HepG2 (cell line): ENCODE results near the gene ZNF726. TPM values are rescaled to one million over a fixed set of nuclear protein-coding genes. Genes with fewer than 3 reads are reported as not detected.

Source experiments
- ATAC-seq: fragments of 200-7000 bp; cut with Tn5 transposase; 3 replicates; pipeline ENCODE4 v1.9.1; 2020; ENCODE audit warnings: mild to moderate bottlenecking, moderate library complexity
- BruUV-seq: library from RNA; stranded (reverse); fragments of 400-500 nt; replicated peaks from 2 replicates; lab custom pipeline; 2021; lab: Mats Ljungman, UMichigan
- CTCF ChIA-PET: fragments of 300-600 bp; formaldehyde crosslinking; extraction: SDS; loops from one replicate; lab custom pipeline; 2021; ENCODE audit warnings: low total read pairs, inconsistent platforms, low intra/inter-chr PET ratio; lab: Yijun Ruan, JAX
- POLR2A ChIA-PET: fragments of 350-600 bp; sonication (Branson Sonifier 250); formaldehyde crosslinking; loops from one replicate; lab custom pipeline; 2020; ENCODE audit warnings: antibody characterized with exemption, inconsistent platforms; lab: Yijun Ruan, JAX
- DNase-seq: peaks from one replicate; pipeline ENCODE4 v3.0.0-alpha.2; 2015; ENCODE audit warnings: low spot score
- FAIRE-seq: peaks from 3 replicates; lab custom pipeline; 2011; peaks lifted over from hg19 to GRCh38; lab: Jason Lieb, UNC
- H2AFZ ChIP-seq: one replicate; pipeline ENCODE4 v1.6.1; 2011; ENCODE audit warnings: low read length, inconsistent platforms
- H3K27ac ChIP-seq: fragments of 300-600 bp; 3 replicates; pipeline ENCODE4 v1.8.0; 2011; ENCODE audit warnings: mixed run types, mild to moderate bottlenecking, mixed read lengths, low read length, inconsistent platforms; ENCODE audit not compliant: insufficient read depth; ENCODE audit errors: extremely low read length
- H3K27me3 ChIP-seq, 2 experiments: fragments of 200-600 bp in 1 of 2; 2 replicates in 1 of 2; 3 replicates in 1 of 2; pipeline versions ENCODE4 v1.6.0 to v1.8.0; 2011; ENCODE audit warnings: low read length in 2 of 2, mild to moderate bottlenecking in 2 of 2, moderate library complexity in 2 of 2, inconsistent platforms in 1 of 2; ENCODE audit not compliant: insufficient read depth in 2 of 2, control insufficient read depth in 1 of 2
- H3K36me3 ChIP-seq, 2 experiments: fragments of 200-600 bp in 1 of 2; replicated peaks in 1 of 2; 2 replicates in 1 of 2; 3 replicates in 1 of 2; pipeline versions ENCODE4 v1.5.1 to v1.8.0; 2011; ENCODE audit warnings: low read length in 2 of 2, inconsistent platforms in 1 of 2; ENCODE audit not compliant: insufficient read depth in 2 of 2, control insufficient read depth in 1 of 2
- H3K4me1 ChIP-seq: 2 replicates; pipeline ENCODE4 v1.5.1; 2012; ENCODE audit warnings: low read length, inconsistent platforms; ENCODE audit not compliant: insufficient read depth
- H3K4me2 ChIP-seq: 2 replicates; pipeline ENCODE4 v1.6.0; 2011; ENCODE audit warnings: low read depth, low read length, inconsistent platforms
- H3K4me3 ChIP-seq, 3 experiments: fragments of 200-600 bp in 1 of 3; sonication (generic), shearing (Covaris generic) in 1 of 3; replicated peaks in 1 of 3; 2 replicates each; pipeline ENCODE4 v1.5.1; 2011 to 2016; ENCODE audit warnings: low read length in 3 of 3, inconsistent platforms in 2 of 3, low read depth in 2 of 3, mild to moderate bottlenecking in 2 of 3, control low read depth in 1 of 3, mixed read lengths in 1 of 3; ENCODE audit not compliant: insufficient read depth in 1 of 3
- H3K79me2 ChIP-seq: one replicate; pipeline ENCODE4 v1.6.1; 2011; ENCODE audit warnings: low read length, inconsistent platforms; ENCODE audit not compliant: insufficient read depth
- H3K9ac ChIP-seq: 2 replicates; pipeline ENCODE4 v1.6.0; 2011; ENCODE audit warnings: mild to moderate bottlenecking, low read depth, low read length, inconsistent platforms; ENCODE audit not compliant: insufficient read depth
- H3K9me3 ChIP-seq: 2 replicates; pipeline ENCODE4 v1.5.1; 2012; ENCODE audit warnings: mild to moderate bottlenecking, low read length
- H4K20me1 ChIP-seq: 2 replicates; pipeline ENCODE4 v1.6.0; 2011; ENCODE audit warnings: inconsistent platforms, mild to moderate bottlenecking, low read length, moderate library complexity; ENCODE audit not compliant: insufficient read depth
- ATAD3A ChIP-seq: sonication (generic); formaldehyde crosslinking; IDR thresholded peaks from 2 replicates; pipeline ENCODE4 v1.4.0; 2020; ENCODE audit warnings: missing genetic modification reagents
- MIXL1 ChIP-seq: IDR thresholded peaks from 2 replicates; pipeline ENCODE4 v1.6.1; 2016
- MTF1 ChIP-seq: sonication (generic); formaldehyde crosslinking; IDR thresholded peaks from 2 replicates; pipeline ENCODE4 v1.5.0; 2020; ENCODE audit warnings: missing genetic modification reagents
- NAIF1 ChIP-seq: sonication (generic); formaldehyde crosslinking; IDR thresholded peaks from 2 replicates; pipeline ENCODE4 v1.5.0; 2020; ENCODE audit warnings: mild to moderate bottlenecking, missing genetic modification reagents, borderline replicate concordance
- NR3C1 ChIP-seq: sonication (generic); formaldehyde crosslinking; IDR thresholded peaks from 2 replicates; pipeline ENCODE4 v1.4.0; 2020; ENCODE audit warnings: missing genetic modification reagents
- RBFOX2 ChIP-seq: fragments of 200-400 bp; formaldehyde crosslinking; IDR thresholded peaks from 2 replicates; pipeline ENCODE4 v1.6.1; 2017; ENCODE audit warnings: low read depth, mild to moderate bottlenecking, low read length
- RXRB ChIP-seq: IDR thresholded peaks from 2 replicates; pipeline ENCODE4 v1.6.1; 2016; ENCODE audit warnings: borderline replicate concordance, missing genetic modification reagents, missing compliant biosample characterization
- ZFP36 ChIP-seq: fragments of 150-350 bp; IDR thresholded peaks from 2 replicates; pipeline ENCODE4 v1.6.1; 2018; ENCODE audit warnings: borderline replicate concordance, low read length, low read depth; ENCODE audit not compliant: partially characterized antibody
- ZKSCAN1 ChIP-seq: fragments of 150-350 bp; IDR thresholded peaks from 2 replicates; pipeline ENCODE4 v1.6.1; 2014; ENCODE audit warnings: low read length
- WGBS: methylation state at CpG from one replicate; pipeline ENCODE4 v1.1.6; 2017; ENCODE audit warnings: low lambda C conversion rate; 5-methylcytosine and 5-hydroxymethylcytosine counted together
- in situ Hi-C: cut with HindIII; loops from 2 replicates; pipeline ENCODE4 v1.10.0; 2017; ENCODE audit warnings: low pct_unique_long_range_greater_than_20kb; ENCODE audit not compliant: extremely low pct_ligation_motif_present
- intact Hi-C: fragments of 100-400 bp; cut with micrococcal nuclease; formaldehyde crosslinking; loops from one replicate; pipeline ENCODE4 v1.10.0; 2022; ENCODE audit not compliant: unreplicated experiment
- polyA plus RNA-seq, 8 experiments: library from polyadenylated mRNA; depleted of rRNA in 3 of 8; stranded (reverse) in 7 of 8; unstranded in 1 of 8; fragments of >200 nt; fragmentation: Illumina TruSeq in 4 of 8; extraction: Trizol in 4 of 8; gene quantifications; 2 replicates each; pipeline versions ENCODE4 v1.2.1 to v1.2.3, GENCODE V29; 2011 to 2016; ENCODE audit warnings: low read depth in 4 of 8, missing spikeins in 1 of 8, mixed read lengths in 1 of 8; ENCODE audit not compliant: insufficient read depth in 1 of 8
- total RNA-seq, 5 experiments: library from RNA; depleted of rRNA; stranded (reverse); fragments of >200 nt; fragmentation: Illumina TruSeq; extraction: Trizol; gene quantifications; 2 replicates each; pipeline ENCODE4 v1.2.3, GENCODE V29; 2016; ENCODE audit warnings: low read depth in 1 of 5
- TF ChIP-seq, protein P1 (sequence below): sonication (generic); formaldehyde crosslinking; IDR thresholded peaks from 2 replicates; pipeline ENCODE4 v1.4.0; 2020; ENCODE audit warnings: missing genetic modification reagents, borderline replicate concordance
- TF ChIP-seq, protein P2 (sequence below): sonication (generic); formaldehyde crosslinking; IDR thresholded peaks from 2 replicates; pipeline ENCODE4 v1.4.0; 2020; ENCODE audit warnings: missing genetic modification reagents
- TF ChIP-seq, protein P3 (sequence below): sonication (generic); formaldehyde crosslinking; IDR thresholded peaks from 2 replicates; pipeline ENCODE4 v1.5.1; 2020; ENCODE audit warnings: mild to moderate bottlenecking, missing genetic modification reagents, borderline replicate concordance

Gene ZNF726
- total and polyA plus RNA-seq, 2 of the 13 experiments (the other 11 are each of a cell fraction or from before 2014, with no cell fraction given), result not detected

DNA sequence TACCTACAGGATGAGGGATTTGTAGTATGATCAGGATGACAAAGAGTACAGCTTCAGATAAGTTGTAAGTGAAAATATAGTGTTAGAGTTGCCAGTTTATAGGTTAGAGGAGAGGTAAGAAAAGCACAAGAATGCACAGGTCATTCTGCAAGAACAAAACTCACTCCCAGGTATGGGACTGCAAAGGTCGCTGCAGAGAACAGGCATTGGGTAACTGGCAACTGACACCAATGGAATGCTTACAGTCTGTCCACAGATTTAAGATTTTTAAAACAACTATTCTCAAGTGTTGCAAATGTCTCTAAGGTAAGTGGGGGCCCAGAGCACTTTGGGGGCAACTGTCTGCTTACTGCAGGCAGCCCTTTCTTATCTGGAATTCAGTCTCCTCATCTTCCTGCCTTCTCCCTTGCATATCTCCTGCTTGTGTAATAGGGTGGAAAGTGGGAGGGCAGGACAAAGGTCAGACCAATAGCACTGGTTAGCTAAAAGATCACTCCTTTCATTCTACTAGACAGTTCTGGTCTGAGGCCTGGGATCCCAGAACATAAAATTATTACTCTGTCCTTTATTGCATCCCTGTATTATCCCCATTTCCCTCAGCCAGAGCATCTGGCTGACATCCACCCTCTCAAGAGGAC, 42.3 kb upstream of the ZNF726 start:
- WGBS, result 0% methylated on average over 1 of the region's 1 CpG
- TF ChIP-seq NAIF1 (CRISPR knock-in tag), result no peak
- TF ChIP-seq MTF1 (CRISPR knock-in tag), result no peak
- TF ChIP-seq, protein P1, sequence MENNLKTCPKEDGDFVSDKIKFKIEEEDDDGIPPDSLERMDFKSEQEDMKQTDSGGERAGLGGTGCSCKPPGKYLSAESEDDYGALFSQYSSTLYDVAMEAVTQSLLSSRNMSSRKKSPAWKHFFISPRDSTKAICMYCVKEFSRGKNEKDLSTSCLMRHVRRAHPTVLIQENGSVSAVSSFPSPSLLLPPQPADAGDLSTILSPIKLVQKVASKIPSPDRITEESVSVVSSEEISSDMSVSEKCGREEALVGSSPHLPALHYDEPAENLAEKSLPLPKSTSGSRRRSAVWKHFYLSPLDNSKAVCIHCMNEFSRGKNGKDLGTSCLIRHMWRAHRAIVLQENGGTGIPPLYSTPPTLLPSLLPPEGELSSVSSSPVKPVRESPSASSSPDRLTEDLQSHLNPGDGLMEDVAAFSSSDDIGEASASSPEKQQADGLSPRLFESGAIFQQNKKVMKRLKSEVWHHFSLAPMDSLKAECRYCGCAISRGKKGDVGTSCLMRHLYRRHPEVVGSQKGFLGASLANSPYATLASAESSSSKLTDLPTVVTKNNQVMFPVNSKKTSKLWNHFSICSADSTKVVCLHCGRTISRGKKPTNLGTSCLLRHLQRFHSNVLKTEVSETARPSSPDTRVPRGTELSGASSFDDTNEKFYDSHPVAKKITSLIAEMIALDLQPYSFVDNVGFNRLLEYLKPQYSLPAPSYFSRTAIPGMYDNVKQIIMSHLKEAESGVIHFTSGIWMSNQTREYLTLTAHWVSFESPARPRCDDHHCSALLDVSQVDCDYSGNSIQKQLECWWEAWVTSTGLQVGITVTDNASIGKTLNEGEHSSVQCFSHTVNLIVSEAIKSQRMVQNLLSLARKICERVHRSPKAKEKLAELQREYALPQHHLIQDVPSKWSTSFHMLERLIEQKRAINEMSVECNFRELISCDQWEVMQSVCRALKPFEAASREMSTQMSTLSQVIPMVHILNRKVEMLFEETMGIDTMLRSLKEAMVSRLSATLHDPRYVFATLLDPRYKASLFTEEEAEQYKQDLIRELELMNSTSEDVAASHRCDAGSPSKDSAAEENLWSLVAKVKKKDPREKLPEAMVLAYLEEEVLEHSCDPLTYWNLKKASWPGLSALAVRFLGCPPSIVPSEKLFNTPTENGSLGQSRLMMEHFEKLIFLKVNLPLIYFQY (CRISPR knock-in tag), result no peak
- TF ChIP-seq ZKSCAN1, result no peak
- TF ChIP-seq MIXL1 (CRISPR knock-in tag), result no peak
- no peak for TF ChIP-seq RXRB (CRISPR knock-in tag)
- TF ChIP-seq NR3C1 (CRISPR knock-in tag), result no peak
- no peak for TF ChIP-seq ATAD3A (CRISPR knock-in tag)
- TF ChIP-seq ZFP36, result no peak
- no peak for TF ChIP-seq RBFOX2
- TF ChIP-seq, protein P2, sequence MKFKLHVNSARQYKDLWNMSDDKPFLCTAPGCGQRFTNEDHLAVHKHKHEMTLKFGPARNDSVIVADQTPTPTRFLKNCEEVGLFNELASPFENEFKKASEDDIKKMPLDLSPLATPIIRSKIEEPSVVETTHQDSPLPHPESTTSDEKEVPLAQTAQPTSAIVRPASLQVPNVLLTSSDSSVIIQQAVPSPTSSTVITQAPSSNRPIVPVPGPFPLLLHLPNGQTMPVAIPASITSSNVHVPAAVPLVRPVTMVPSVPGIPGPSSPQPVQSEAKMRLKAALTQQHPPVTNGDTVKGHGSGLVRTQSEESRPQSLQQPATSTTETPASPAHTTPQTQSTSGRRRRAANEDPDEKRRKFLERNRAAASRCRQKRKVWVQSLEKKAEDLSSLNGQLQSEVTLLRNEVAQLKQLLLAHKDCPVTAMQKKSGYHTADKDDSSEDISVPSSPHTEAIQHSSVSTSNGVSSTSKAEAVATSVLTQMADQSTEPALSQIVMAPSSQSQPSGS (CRISPR knock-in tag), result no peak
- TF ChIP-seq, protein P3, sequence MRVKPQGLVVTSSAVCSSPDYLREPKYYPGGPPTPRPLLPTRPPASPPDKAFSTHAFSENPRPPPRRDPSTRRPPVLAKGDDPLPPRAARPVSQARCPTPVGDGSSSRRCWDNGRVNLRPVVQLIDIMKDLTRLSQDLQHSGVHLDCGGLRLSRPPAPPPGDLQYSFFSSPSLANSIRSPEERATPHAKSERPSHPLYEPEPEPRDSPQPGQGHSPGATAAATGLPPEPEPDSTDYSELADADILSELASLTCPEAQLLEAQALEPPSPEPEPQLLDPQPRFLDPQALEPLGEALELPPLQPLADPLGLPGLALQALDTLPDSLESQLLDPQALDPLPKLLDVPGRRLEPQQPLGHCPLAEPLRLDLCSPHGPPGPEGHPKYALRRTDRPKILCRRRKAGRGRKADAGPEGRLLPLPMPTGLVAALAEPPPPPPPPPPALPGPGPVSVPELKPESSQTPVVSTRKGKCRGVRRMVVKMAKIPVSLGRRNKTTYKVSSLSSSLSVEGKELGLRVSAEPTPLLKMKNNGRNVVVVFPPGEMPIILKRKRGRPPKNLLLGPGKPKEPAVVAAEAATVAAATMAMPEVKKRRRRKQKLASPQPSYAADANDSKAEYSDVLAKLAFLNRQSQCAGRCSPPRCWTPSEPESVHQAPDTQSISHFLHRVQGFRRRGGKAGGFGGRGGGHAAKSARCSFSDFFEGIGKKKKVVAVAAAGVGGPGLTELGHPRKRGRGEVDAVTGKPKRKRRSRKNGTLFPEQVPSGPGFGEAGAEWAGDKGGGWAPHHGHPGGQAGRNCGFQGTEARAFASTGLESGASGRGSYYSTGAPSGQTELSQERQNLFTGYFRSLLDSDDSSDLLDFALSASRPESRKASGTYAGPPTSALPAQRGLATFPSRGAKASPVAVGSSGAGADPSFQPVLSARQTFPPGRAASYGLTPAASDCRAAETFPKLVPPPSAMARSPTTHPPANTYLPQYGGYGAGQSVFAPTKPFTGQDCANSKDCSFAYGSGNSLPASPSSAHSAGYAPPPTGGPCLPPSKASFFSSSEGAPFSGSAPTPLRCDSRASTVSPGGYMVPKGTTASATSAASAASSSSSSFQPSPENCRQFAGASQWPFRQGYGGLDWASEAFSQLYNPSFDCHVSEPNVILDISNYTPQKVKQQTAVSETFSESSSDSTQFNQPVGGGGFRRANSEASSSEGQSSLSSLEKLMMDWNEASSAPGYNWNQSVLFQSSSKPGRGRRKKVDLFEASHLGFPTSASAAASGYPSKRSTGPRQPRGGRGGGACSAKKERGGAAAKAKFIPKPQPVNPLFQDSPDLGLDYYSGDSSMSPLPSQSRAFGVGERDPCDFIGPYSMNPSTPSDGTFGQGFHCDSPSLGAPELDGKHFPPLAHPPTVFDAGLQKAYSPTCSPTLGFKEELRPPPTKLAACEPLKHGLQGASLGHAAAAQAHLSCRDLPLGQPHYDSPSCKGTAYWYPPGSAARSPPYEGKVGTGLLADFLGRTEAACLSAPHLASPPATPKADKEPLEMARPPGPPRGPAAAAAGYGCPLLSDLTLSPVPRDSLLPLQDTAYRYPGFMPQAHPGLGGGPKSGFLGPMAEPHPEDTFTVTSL, result no peak

More for the DNA sequence above, 42.3 kb upstream of the ZNF726 start:
- Histone ChIP-seq H3K4me2 (no peak overlapping the region), H3K36me3 (no peaks in the 10 kb centered on the region), H3K27ac (no peak overlapping the region), H3K4me1 (no peaks in the 10 kb centered on the region), H3K9ac (no peak overlapping the region), H3K9me3 (peaks cover 92% of the 10 kb centered on the region), H2AFZ (no peak overlapping the region), H3K4me3 (no peak overlapping the region), H4K20me1 (no peaks in the 10 kb centered on the region), H3K79me2 (no peaks in the 10 kb centered on the region), H3K27me3 (no peaks in the 10 kb centered on the region)
- POLR2A ChIA-PET, result no interaction called here
- in situ Hi-C loops (no loop called here), intact Hi-C loops (no loop called here)
- CTCF ChIA-PET, result no interaction called here
- ATAC-seq (no peak), FAIRE-seq (no peak), DNase-seq (no peak)
- no TSS peak for BruUV-seq
